Measurements from ENCODE around the gene AGAP6. TPM values are rescaled to one million over a fixed set of nuclear protein-coding genes. Genes with fewer than 3 reads are reported as not detected.
"Not testable (repeated sequence)": the region's sequence is repeated elsewhere in the genome, so short reads cannot be mapped to it uniquely, and the experiment has no call there.

Gene AGAP6
- total RNA-seq, 2 experiments from 2014 or later = 15.9 to 17.1 TPM

- Histone ChIP-seq H2AFZ (ENCODE audit: low read length) (no peak overlapping the region), H3K4me3 (ENCODE audit: low read depth, low read length, poor library complexity, severe bottlenecking) (no peak overlapping the region), H3K4me2 (ENCODE audit: low read length) (no peak overlapping the region), H3K79me2 (ENCODE audit: insufficient read depth, low read depth, low read length) (no peaks in the 10 kb centered on the region), H3K9me3 (ENCODE audit: low read length) (no peaks in the 10 kb centered on the region), H3K27ac (ENCODE audit: low read depth, low read length, poor library complexity, severe bottlenecking) (no peak overlapping the region), H4K20me1 (ENCODE audit: insufficient read depth, low read length) (no peaks in the 10 kb centered on the region), H3K36me3 (ENCODE audit: insufficient read depth, low read length) (no peaks in the 10 kb centered on the region), H3K9me2 (ENCODE audit: insufficient read depth, low read length) (no peaks in the 10 kb centered on the region), H3K4me1 (ENCODE audit: insufficient read depth, low read length, poor library complexity, severe bottlenecking) (no peaks in the 10 kb centered on the region)
- TF ChIP-seq EZH2phosphoT487 (IDR thresholded peaks at IDR 0.05; ENCODE audit: borderline replicate concordance, low read depth, low read length) (no peak), CTCF (conservative IDR thresholded peaks at IDR 0.05; ENCODE audit: low read length) (no peak)
- ChIA-PET POLR2A (no interaction called here), CTCF (ENCODE audit: unreplicated experiment) (no interaction called here)
- DNase-seq (ENCODE audit: low spot score) = no peak
- intact Hi-C loops (cut with micrococcal nuclease; ENCODE audit: unreplicated experiment) = no loop called here
- no TSS peak for BruUV-seq (replicated peaks)
Measured at GRCh38 chr10:50044941-50045664, 56.9 kb downstream of the AGAP6 start.

- H3K4me1 ChIP-seq (ENCODE audit: insufficient read depth, low read length, poor library complexity, severe bottlenecking); H3K79me2 ChIP-seq (ENCODE audit: insufficient read depth, low read depth, low read length); H3K4me3 ChIP-seq (ENCODE audit: low read depth, low read length, poor library complexity, severe bottlenecking); H3K9me3 ChIP-seq (ENCODE audit: low read length); DNase-seq (ENCODE audit: low spot score); CTCF ChIA-PET (ENCODE audit: unreplicated experiment); H4K20me1 ChIP-seq (ENCODE audit: insufficient read depth, low read length); H3K4me2 ChIP-seq (ENCODE audit: low read length); H3K27ac ChIP-seq (ENCODE audit: low read depth, low read length, poor library complexity, severe bottlenecking); BruUV-seq (replicated peaks); intact Hi-C loops (cut with micrococcal nuclease; ENCODE audit: unreplicated experiment); H3K36me3 ChIP-seq (ENCODE audit: insufficient read depth, low read length); H3K9me2 ChIP-seq (ENCODE audit: insufficient read depth, low read length); H2AFZ ChIP-seq (ENCODE audit: low read length): not testable (repeated sequence)
- POLR2A ChIA-PET = interaction anchor here (0.6 kb wide), 2 partner anchors 21 to 449 kb away, joined by 3 to 4 read pairs; no protein-coding TSS in a partner anchor
Measured at GRCh38 chr10:50046457-50046856, 58.3 kb downstream of the AGAP6 start.

GRCh38 chr10:50047594-50047993 is 59.4 kb downstream of the AGAP6 start:
- H3K4me2 ChIP-seq (ENCODE audit: low read length); H3K9me3 ChIP-seq (ENCODE audit: low read length); POLR2A ChIA-PET; BruUV-seq (replicated peaks); H3K36me3 ChIP-seq (ENCODE audit: insufficient read depth, low read length); H4K20me1 ChIP-seq (ENCODE audit: insufficient read depth, low read length); H2AFZ ChIP-seq (ENCODE audit: low read length); H3K4me3 ChIP-seq (ENCODE audit: low read depth, low read length, poor library complexity, severe bottlenecking); intact Hi-C loops (cut with micrococcal nuclease; ENCODE audit: unreplicated experiment); H3K27ac ChIP-seq (ENCODE audit: low read depth, low read length, poor library complexity, severe bottlenecking); H3K79me2 ChIP-seq (ENCODE audit: insufficient read depth, low read depth, low read length); DNase-seq (ENCODE audit: low spot score); H3K4me1 ChIP-seq (ENCODE audit: insufficient read depth, low read length, poor library complexity, severe bottlenecking); CTCF ChIA-PET (ENCODE audit: unreplicated experiment); H3K9me2 ChIP-seq (ENCODE audit: insufficient read depth, low read length): not testable (repeated sequence)

- H3K9me3 ChIP-seq (ENCODE audit: low read length); POLR2A ChIA-PET; CTCF ChIA-PET (ENCODE audit: unreplicated experiment); H2AFZ ChIP-seq (ENCODE audit: low read length); H3K4me2 ChIP-seq (ENCODE audit: low read length); H3K4me1 ChIP-seq (ENCODE audit: insufficient read depth, low read length, poor library complexity, severe bottlenecking); H3K79me2 ChIP-seq (ENCODE audit: insufficient read depth, low read depth, low read length); H3K4me3 ChIP-seq (ENCODE audit: low read depth, low read length, poor library complexity, severe bottlenecking); H3K27ac ChIP-seq (ENCODE audit: low read depth, low read length, poor library complexity, severe bottlenecking); H3K9me2 ChIP-seq (ENCODE audit: insufficient read depth, low read length); BruUV-seq (replicated peaks); H3K36me3 ChIP-seq (ENCODE audit: insufficient read depth, low read length); DNase-seq (ENCODE audit: low spot score); H4K20me1 ChIP-seq (ENCODE audit: insufficient read depth, low read length); intact Hi-C loops (cut with micrococcal nuclease; ENCODE audit: unreplicated experiment): not testable (repeated sequence)
Measured at GRCh38 chr10:50051995-50052660, 63.9 kb downstream of the AGAP6 start.

GRCh38 chr10:50052778-50053376 is 64.7 kb downstream of the AGAP6 start:
- H3K27ac ChIP-seq (ENCODE audit: low read depth, low read length, poor library complexity, severe bottlenecking); DNase-seq (ENCODE audit: low spot score); H3K4me2 ChIP-seq (ENCODE audit: low read length); H3K4me1 ChIP-seq (ENCODE audit: insufficient read depth, low read length, poor library complexity, severe bottlenecking); BruUV-seq (replicated peaks); H3K4me3 ChIP-seq (ENCODE audit: low read depth, low read length, poor library complexity, severe bottlenecking); H3K79me2 ChIP-seq (ENCODE audit: insufficient read depth, low read depth, low read length); intact Hi-C loops (cut with micrococcal nuclease; ENCODE audit: unreplicated experiment); H4K20me1 ChIP-seq (ENCODE audit: insufficient read depth, low read length); H3K9me3 ChIP-seq (ENCODE audit: low read length); CTCF ChIA-PET (ENCODE audit: unreplicated experiment); H2AFZ ChIP-seq (ENCODE audit: low read length); H3K36me3 ChIP-seq (ENCODE audit: insufficient read depth, low read length); H3K9me2 ChIP-seq (ENCODE audit: insufficient read depth, low read length); POLR2A ChIA-PET: not testable (repeated sequence)

Measured in OCI-LY7 (cell line).